NCI-H146 treated with DMSO at 0.1 percent for 48 hours (cell line): ENCODE data around the gene PCCA.

Source experiments
- DNase-seq: peaks from one replicate; lab custom pipeline; 2025; ENCODE audit not compliant: unreplicated experiment; lab: John Stamatoyannopoulos, UW

PCCA gene

DNA sequence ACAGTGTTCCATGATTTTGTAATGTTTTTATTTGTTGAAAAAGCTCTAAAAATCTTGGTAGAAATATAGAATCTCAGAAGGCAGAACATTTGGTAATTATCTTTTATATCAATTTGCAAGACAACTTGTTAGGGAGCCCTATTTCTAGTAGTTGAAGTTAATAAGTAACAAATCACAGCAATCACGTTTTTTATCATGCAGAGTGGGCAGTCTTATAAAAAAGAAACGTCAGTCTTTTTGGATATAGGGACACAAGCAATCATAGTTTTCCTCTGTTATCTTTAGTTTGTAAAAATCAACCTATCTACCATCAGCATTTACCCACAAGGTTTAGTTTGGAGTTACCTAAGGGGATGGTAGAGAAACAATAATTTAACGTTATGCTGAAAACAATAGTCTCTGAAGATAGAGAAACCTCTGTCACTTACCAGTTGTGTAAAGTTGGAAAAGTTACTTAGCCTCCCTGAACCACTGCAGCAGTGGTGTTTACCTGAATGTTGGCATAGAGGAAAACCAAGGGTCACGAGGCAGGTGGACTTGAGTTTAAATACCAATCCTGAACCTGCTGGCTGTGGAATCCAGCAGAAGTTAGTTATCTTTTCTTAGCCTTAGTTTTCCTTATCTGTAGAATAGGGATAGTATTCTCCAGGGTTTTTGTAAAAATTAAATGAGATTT, 306.9 kb downstream of the PCCA start:
- no peak for DNase-seq

DNA sequence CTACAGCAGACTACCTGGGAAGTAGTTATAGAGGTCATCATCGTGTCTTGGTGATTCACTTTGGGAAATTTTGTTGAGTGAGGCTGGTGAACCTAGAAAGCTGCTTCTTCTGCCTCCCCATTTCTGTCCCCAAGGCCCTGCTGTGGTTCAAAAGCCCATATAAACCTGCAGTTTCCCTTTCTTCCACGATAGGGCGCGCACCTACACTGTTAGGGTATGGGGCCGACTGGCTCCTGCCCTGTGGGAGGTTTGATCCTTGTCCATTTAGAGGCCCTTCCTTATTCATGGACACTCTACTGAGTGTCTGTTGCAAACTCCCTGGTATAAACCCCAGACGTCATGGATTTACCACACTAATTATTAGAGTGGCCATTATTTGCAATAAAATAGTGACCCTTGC, 307.9 kb downstream of the PCCA start:
- DNase-seq = no peak

DNA sequence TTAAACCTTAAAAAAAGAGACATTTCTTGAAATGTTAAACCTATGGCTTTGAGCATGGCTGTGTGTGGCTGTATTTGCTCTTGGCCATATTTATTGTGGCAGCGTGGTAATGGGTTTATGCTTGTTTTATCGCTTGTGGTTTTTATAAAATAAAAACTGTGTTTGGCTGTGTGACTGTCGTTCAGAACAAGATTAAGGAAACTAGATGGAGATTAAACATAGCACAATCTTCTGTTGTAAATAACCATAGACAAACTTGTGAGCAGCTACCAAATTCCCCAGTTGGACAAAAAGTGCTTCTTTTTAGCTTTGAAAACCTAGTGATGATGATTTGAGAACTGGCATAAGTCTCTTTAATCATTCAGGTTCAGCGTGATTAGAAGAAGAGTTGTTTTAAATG, 308.7 kb downstream of the PCCA start:
- DNase-seq = no peak

DNA sequence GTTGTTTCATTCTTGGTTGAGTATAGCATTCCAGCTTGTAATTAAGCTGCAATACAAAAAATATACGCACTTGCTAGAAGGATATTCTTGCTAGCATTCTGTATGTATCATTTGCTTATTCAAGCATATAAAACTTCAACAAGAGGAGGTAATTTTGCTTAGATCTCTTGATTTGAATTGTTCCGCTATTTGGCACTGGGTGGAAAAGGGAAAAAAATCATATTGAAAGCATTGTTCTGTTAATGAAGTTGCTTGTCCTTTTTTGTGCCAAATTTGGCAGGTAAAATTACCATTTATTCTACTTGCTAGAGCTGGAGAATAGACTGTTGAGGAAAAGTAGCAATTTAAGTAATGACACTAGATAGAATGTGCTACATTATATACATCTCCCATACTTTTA, 309.5 kb downstream of the PCCA start:
- DNase-seq = no peak

DNA sequence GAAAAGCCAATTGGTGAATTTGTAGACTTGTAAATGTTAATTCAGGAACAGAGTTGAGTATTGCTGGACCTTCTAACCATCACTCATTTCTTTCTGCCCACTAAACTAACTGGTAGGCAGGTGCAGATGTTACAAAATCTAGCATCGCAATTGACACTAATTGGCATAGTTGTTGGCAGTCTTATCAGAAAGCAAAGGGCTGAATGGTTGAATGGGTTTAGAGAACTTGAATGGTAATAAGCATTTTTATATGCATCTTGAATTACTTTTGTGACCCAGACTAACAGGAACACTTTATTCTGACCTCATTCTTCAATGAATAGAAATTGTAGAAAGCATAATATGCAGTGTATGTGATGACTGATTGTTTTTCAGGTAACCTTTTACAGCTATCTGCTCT, 310.6 kb downstream of the PCCA start:
- peak; percentile 95 for DNase-seq

DNA sequence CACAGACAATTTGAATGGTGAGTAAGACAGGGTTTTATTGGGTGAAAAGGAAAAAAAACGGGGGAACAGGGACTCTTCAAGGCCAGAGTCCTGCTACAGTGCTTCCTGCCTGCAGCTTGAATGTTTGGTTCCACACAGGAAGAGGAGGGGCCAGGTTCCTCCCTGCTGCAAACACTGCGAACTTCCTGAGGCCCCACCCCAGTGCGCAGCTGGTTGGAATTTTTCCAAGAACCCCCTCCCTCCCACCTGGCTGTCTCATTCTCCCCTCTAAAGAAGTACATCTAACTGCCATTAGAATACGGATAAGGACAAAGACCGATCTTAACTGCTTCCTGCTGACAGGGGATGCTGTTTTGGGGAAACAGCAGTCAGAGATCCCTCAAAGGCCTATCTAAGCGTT, 314.8 kb downstream of the PCCA start:
- no peak for DNase-seq

DNA sequence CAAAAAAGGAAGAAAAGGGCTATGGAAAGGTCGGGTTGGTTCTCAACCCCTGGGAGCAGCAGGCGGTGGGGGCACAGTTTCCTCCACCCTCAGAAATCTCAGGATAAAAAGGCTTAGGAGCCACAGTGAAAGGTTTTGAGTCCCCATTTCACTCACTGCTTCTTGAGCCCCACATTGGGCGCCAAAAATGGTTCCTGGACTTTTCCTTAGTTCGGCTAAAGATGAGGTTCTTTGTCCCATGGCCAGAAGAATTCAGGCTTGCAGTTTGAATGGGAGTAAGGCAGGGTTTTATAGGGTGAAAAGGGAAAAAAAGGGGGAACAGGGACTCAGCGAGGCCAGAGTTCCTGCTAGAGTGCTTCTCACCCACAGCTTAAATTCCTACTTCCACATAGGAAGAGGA, 320.2 kb downstream of the PCCA start:
- no peak for DNase-seq

DNA sequence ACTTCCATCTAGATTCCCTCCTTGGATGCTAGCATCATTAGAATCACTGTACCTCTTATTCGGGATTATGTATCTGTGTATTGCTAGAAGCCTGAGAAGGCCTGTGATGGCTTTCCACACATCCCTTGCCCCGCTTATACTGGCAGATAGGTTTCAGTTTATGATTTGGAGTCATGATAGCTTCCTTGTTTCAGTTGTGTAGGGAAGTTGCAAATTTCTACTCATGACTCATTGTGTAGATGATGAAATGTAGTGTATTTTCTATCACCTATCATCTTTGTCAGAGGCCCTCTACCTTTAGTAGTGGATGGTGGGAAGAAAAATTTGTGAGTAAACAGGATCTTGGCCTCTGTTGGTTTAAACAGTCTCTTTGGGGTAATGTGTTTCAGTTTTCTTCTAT, 334.5 kb downstream of the PCCA start:
- DNase-seq = no peak

DNA sequence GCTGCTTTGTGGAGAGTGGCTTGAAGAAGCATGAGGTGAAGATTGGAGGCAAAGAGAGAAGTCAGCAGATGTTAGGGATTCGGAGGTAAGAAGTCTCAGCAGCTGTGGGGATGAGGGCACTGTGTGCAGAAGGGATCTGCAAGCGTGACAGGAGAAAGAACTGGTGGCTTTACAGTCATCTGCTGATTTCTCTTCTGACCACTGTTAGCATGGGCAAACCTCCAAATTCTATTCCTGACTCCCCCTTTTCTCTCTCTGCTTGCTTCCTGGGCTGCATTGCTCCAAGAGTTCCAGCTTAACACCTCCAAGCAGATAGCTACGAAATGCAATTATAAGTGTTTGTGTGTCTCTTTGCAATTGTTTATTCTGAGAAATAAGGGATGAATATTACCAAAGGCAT, 340.1 kb downstream of the PCCA start:
- DNase-seq = no peak

DNA sequence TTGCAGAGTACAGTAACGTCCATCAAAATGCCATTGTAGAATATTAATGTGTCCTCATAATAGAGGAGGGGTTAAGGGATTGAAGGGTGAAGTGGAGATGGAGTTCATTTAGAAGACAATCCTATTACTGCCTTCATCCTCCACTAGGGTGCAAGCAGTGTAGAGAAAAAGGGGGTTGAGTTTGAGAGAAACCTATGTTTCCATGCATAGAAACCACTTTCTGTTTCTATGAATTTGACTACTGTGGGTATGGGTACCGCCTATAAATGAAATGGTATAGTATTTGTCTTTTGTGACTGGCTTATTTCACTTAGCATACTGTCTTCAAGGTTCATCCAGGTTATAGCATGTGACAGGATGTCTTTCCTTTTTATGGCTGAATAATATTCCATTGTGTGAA, 343.7 kb downstream of the PCCA start:
- no peak for DNase-seq

DNA sequence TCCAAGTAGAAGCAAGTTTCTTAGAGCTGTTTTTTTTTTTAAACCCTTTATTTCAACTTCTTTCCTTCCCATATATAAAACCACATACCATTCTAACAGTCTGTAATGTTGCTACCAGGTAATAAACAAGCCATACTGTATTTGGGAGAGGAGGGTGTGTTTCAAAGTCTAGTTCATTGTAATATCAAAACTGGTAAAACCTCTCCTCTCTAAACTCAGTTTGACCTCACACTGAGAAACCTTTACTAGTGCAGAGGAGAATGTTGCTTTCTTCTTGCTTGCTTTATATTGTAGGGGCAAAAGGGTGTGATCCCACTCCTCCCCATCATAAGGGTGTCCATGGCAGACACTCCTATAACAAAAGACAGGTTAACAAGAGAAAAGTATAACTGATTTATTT, 344.6 kb downstream of the PCCA start:
- no peak for DNase-seq

DNA sequence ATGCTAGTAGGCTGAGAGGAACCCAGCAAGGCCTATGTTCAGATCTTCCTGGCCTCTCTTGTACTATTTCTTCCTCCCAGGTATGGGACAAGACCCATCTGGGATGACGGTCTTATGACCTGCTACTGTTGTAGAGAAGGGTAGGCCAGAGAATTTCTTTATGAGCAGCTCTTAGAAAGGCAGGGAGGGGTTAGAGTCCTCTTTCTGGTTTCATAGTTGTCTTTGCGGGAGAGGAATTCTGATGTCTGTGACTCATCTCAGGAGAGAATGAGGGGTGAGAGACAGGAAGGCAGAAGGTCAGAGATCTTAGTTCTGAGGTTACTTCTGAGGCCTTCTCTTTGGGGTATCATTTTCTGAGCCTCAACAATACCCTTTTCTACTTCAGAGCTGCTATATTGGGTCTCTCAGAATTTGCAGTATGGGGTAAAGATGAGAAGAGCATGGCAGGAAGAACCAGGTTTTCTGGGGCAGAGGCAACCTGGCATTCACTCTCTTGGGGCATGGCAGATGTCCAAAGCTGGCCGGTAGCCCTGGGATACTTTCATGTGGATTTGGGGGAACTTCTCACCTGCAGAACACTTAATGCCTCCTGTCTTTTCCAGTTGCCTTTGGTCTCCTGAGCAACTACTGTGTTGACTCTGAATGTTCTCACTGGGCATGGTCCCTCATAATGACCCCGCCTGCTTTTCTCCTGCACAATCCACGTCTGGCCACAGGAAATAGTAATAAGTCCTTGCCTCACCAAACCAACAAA, 345.3 kb downstream of the PCCA start:
- DNase-seq = no peak

DNA sequence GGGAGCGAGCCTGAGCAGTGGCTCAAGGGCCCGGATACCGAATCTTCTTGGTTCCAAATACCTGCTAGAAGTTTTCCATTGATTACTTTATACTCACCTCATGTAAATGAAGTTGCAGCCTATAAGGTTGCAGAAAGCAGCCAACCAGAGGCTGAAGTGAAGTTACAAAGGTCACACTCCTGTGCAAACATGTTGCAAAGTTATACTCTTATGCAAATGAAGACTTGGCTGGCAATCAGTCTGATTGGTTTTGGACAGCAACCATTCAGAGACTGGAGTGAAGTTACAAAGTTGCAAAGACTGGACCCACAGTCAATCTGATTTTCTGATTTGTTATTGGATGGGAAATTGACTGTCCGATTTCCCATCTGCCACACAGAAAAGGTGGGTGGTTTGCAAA, 347.2 kb downstream of the PCCA start:
- DNase-seq = no peak

DNA sequence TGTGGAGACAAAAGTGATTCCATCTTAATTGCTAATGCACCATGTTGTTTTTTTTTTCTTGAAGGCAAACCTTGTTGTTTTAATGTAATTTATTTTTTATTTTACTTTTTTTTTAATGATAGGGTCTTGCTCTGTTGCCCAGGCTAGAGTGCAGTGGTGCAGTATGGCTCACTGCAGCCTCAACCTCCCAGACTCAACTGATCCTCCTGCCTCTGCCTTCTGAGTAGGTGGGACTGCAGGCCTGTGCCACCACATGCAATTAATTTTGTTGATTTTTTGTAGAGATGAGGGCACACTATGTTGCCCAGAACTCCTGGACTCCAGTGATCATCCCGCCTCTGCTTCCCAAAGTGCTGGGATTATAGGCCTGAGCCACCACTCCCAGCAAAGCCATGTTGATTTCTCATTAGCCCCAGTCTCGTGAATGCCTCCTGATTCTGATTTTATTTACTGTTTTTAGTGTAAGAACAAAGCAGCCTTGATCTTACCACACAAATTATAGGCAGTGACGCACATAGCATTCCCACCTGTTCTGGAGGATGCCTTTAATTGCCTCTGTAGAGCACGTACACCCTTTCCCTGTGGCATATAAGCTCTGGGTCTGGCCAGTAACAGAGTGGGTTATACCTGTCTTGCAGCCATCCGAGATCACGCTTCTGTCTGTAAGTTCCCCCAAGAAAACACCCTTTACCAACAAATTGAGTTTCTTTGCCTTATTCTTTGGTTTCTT, 349.3 kb downstream of the PCCA start:
- DNase-seq = peak; percentile 36

DNA sequence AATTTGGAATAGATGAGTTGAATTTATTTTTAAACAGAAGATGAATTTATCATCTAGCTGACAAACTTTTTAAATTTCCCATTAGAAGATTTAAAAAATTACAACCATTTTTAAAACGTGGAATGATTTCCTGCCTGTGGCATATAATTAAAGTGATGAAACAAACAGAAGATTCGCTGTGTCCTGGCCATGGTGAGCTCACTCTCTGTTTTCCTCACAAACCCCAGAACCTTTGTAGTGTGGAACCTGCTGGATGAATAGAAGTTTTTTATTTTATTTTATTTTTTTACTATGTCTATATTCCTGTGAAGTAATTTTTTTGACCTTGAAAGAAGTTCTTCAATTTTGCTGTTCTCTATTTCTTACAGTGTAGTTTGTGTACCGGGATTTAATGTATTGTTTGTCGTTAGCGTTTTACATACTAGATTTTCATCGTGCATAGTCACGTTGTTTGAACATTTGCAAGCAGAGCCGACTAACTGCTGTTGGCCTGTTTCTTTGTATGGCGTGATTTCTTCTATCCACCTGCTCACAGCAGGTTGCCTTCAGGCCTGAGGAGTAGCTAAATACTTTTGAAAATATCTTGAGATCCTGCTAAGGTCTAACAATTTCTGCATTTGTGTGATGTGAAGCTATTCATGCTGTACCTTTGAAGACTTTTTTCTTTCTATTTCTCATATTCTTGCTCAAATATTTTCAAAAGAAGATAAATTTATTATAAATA, 350.5 kb downstream of the PCCA start:
- peak; percentile 85 for DNase-seq

DNA sequence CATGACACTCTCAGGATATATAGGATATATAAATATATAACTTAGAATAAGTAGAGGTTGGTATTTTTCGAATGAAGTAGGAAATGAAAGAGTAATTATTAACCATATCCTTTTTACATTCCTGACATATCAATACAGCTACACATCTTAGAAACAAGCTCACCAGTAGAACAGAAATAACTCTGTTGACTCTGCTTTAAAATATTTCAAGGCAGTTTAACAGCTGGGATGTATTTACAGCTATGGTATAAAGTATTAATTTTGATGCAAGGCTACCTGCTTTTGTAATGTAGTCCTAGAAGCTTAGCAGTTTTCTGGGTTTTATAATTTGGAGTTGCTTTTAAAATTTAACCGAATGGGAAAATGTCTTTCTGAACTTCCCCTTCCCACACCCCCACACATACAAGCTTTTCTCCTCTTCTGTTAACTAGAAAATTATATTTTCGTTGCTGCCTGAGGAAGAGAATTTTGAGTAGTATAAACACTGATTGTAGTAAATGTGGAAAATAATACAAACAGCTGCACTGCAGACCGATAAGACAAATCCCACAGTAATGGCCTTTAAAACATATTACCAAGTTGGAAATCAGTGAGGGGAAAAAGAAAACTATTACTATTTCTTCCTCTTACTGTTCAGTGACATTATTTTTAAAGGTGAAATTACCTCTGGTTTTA, 352.0 kb downstream of the PCCA start:
- no peak for DNase-seq

DNA sequence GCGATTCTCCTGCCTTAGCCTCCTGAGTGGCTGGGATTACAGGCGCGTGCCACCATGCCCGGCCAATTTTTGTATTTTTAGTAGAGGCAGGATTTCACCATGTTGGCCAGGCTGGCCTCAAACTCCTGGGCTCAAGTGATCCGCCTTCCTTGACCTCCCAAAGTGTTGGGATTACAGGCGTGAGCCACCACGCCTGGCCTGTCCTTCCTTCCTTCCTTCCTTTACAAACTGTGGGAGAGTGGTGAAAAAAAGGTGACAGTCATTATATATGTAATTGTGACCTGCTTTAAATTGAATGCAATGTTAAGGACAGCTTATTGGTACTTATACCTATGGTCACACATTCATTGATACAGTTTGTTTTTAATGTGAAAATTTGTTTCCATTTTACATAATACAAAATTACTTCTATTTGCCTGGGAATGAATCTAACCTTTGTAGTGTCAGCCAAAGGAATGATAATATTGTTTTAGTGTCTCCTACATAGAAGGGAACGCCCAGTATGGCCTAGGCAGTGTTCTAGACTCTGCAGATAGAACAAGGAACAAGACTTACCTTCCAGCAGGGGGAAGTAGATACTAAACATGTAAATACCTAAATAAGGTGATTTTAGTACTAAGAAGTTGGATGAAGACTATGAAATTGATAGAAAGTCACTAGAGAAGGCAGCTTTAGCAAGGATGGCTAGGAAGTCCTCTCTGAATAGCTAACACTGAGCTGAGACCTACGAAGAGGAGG, 353.4 kb downstream of the PCCA start:
- no peak for DNase-seq

DNA sequence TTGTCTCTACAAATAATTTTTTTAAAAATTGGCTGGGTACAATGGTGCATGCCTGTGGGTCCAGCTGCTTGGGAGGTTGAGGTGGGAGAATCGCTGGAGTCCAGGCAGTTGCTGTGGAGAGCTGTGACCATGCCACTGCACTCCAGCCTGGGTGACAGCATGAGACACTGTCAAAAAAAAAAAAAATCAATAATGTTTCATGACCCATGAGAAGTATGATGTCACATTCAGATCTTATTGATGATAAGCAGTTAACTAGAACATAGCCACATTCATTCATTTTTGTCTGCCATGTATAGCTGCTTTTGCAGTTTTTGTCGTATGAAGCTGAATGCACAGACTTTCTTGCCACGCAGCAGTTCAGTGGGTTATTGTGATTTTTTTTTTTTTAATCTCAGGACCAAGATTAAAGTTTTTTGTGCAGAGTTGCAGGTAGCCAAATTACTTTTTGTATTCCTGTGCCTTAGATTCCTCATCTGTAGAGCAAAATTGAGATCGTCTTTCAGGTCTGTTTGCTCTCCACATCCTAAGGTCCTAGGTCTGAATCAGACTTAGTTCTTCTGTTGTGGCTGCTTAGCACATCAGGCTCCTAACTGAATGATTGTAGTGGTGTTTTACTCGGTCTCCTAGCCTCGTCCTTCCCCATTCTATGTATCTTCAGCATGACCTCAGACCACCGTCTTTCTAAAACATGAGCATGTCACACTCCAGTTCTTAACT, 354.5 kb downstream of the PCCA start:
- peak; percentile 61 for DNase-seq

DNA sequence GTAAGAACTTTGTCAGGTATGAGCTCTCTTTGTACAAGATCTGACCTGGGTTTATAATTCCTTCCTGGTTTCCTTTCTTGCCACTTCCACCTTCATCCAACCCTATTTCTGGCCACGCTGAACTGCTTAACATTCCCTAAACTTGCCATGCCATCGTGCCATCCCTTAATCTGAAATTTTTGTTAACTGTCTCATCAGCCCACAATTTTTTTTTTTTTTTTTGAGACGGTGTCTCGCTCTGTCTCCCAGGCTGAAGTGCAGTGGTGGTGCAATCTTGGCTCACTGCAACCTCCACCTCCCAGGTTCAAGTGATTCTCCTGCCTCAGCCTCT, 355.1 kb downstream of the PCCA start:
- DNase-seq = no peak

DNA sequence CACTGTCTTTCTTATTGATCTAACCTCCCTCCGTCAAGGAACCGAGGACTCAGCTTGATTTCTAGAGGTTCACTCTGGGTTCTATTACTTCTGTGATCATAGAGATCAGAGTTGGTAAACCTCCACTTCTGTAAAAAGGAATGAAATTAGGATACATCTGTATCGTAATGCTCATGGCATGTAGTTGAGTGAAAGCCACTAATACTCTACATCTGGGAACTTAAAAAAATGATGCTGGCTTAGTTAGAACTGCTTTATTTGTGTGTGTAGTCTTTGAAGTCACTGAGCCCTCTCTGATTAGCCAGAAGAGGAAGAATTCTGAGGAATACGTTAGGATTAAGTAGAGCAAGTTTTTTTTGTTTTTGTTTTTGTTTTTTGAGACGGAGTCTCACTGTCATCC, 358.9 kb downstream of the PCCA start:
- no peak for DNase-seq
